Prostate gland (tissue), 2 donors: ENCODE measurements around the gene DLG2. TPM values are rescaled to one million over a fixed set of nuclear protein-coding genes. Genes with fewer than 3 reads are reported as not detected.

Experiments used
- DNase-seq: peaks from one replicate; pipeline ENCODE4 v3.0.0-alpha.2; 2019; ENCODE audit warnings: low spot score
- H3K27ac ChIP-seq, 2 donors: fragments of 200-600 bp; sonication (generic); 2 replicates each; pipeline ENCODE4 v1.5.1; 2017 to 2019
- H3K27me3 ChIP-seq: fragments of 200-600 bp; sonication (generic); replicated peaks from 2 replicates; pipeline ENCODE4 v1.5.1; 2019; ENCODE audit not compliant: insufficient read depth
- H3K36me3 ChIP-seq, 2 donors: fragments of 200-600 bp; sonication (generic); 1 replicate in 1 of 2; 2 replicates in 1 of 2; pipeline versions ENCODE4 v1.5.1 to v1.8.1; 2017 to 2019
- H3K4me1 ChIP-seq: fragments of 200-600 bp; sonication (generic); replicated peaks from 2 replicates; pipeline ENCODE4 v1.5.1; 2019
- H3K4me3 ChIP-seq, 2 donors: fragments of 200-600 bp; sonication (generic); 2 replicates each; pipeline ENCODE4 v1.5.1; 2017 to 2019
- H3K9me3 ChIP-seq: fragments of 200-600 bp; sonication (generic); 2 replicates; pipeline ENCODE4 v1.5.1; 2017
- CTCF ChIP-seq, 4 experiments: fragments of 200-600 bp in 2 of 4; fragments of 450-650 bp in 2 of 4; sonication (generic) in 2 of 4; IDR thresholded peaks; 1 replicate in 3 of 4; 2 replicates in 1 of 4; pipeline ENCODE4 v1.5.1; 2016 to 2019; ENCODE audit warnings: antibody characterized with exemption in 4 of 4, mild to moderate bottlenecking in 2 of 4, moderate library complexity in 2 of 4
- POLR2A ChIP-seq: fragments of 450-650 bp; IDR thresholded peaks from one replicate; pipeline ENCODE4 v1.6.1; 2016; ENCODE audit warnings: antibody characterized with exemption, mild to moderate bottlenecking
- POLR2AphosphoS5 ChIP-seq: sonication (generic); formaldehyde crosslinking; IDR thresholded peaks from one replicate; pipeline ENCODE4 v1.6.1; 2017; ENCODE audit warnings: antibody characterized with exemption
- WGBS: methylation state at CpG from one replicate; pipeline ENCODE4 v1.1.5; 2018; 5-methylcytosine and 5-hydroxymethylcytosine counted together
- intact Hi-C: fragments of 100-400 bp; cut with DNase I; formaldehyde crosslinking; loops from one replicate; pipeline ENCODE4 v1.14.2; 2022
- total RNA-seq, 2 donors: library from RNA; depleted of rRNA; stranded (reverse); fragments of >200 nt; gene quantifications; one replicate each; pipeline ENCODE4 v1.1.0, GENCODE V29; 2016

The DLG2 gene
- total RNA-seq, 2 donors from 2014 or later: 9.8 to 16.2 TPM

GRCh38 chr11:85187992-85188391, 439.2 kb downstream of the DLG2 start:
- H3K27ac ChIP-seq: no peak overlapping the region
- no peak for DNase-seq
- no peak for TF ChIP-seq POLR2A
- TF ChIP-seq CTCF (IDR thresholded peaks at IDR 0.05): no peak
- TF ChIP-seq POLR2AphosphoS5: no peak
- 43% methylated on average over 1 of the region's 1 CpG for WGBS
- intact Hi-C loops: no loop called here
- H3K36me3 ChIP-seq: no peaks in the 10 kb centered on the region
- no peaks in the 10 kb centered on the region for H3K9me3 ChIP-seq
- H3K4me1 ChIP-seq: no peaks in the 10 kb centered on the region
- no peak overlapping the region for H3K4me3 ChIP-seq
- H3K27me3 ChIP-seq: no peaks in the 10 kb centered on the region

GRCh38 chr11:85184721-85185120, 442.4 kb downstream of the DLG2 start:
- DNase-seq: no peak
- no peaks in the 10 kb centered on the region for H3K9me3 ChIP-seq
- H3K4me1 ChIP-seq: no peaks in the 10 kb centered on the region
- no peak overlapping the region for H3K4me3 ChIP-seq
- H3K27me3 ChIP-seq: no peaks in the 10 kb centered on the region
- no peaks in the 10 kb centered on the region for H3K36me3 ChIP-seq
- no peak overlapping the region for H3K27ac ChIP-seq
- intact Hi-C loops: no loop called here
- TF ChIP-seq POLR2AphosphoS5 (no peak), CTCF (IDR thresholded peaks at IDR 0.05) (no peak)
- WGBS: 53% methylated on average over 1 of the region's 1 CpG

GRCh38 chr11:85182441-85183387, 444.4 kb downstream of the DLG2 start:
- Histone ChIP-seq H3K4me1 (no peaks in the 10 kb centered on the region), H3K27me3 (no peaks in the 10 kb centered on the region), H3K9me3 (no peaks in the 10 kb centered on the region), H3K27ac (no peak overlapping the region), H3K36me3 (no peaks in the 10 kb centered on the region), H3K4me3 (no peak overlapping the region)
- TF ChIP-seq POLR2AphosphoS5 (no peak), POLR2A (no peak), CTCF (IDR thresholded peaks at IDR 0.05) (no peak)
- intact Hi-C loops: no loop called here
- DNase-seq: no peak
- 50% methylated on average over 4 of the region's 4 CpGs for WGBS

- DNase-seq: no peak
- Histone ChIP-seq H3K27me3 (no peaks in the 10 kb centered on the region), H3K9me3 (no peaks in the 10 kb centered on the region), H3K4me1 (no peaks in the 10 kb centered on the region), H3K4me3 (no peak overlapping the region), H3K27ac (no peak overlapping the region), H3K36me3 (no peaks in the 10 kb centered on the region)
- WGBS: 24% methylated on average over 1 of the region's 1 CpG
- TF ChIP-seq CTCF (IDR thresholded peaks at IDR 0.05): no peak
- no peak for TF ChIP-seq POLR2A
- no peak for TF ChIP-seq POLR2AphosphoS5
- intact Hi-C loops: no loop called here
Measured at GRCh38 chr11:85180528-85180927, 446.6 kb downstream of the DLG2 start.
